Endodermal cell (in vitro differentiated cells): ENCODE results near the gene CFAP74. TPM values are rescaled to one million over a fixed set of nuclear protein-coding genes. Genes with fewer than 3 reads are reported as not detected.

Experiments used
- DNase-seq: peaks from one replicate; pipeline ENCODE4 v3.0.0-alpha.2; 2017
- H3K27ac ChIP-seq: 2 replicates; pipeline ENCODE4 v1.5.1; 2013; ENCODE audit warnings: mild to moderate bottlenecking, low read depth, low read length, moderate library complexity
- H3K27me3 ChIP-seq: 2 replicates; pipeline ENCODE4 v1.6.1; 2013; ENCODE audit warnings: mild to moderate bottlenecking, low read length, moderate library complexity; ENCODE audit not compliant: insufficient read depth, control insufficient read depth, poor library complexity, severe bottlenecking
- H3K36me3 ChIP-seq: 2 replicates; pipeline ENCODE4 v1.7.0; 2013; ENCODE audit warnings: mild to moderate bottlenecking, low read length, moderate library complexity; ENCODE audit not compliant: control insufficient read depth, insufficient read depth
- H3K4me1 ChIP-seq: one replicate; pipeline ENCODE4 v1.7.0; 2013; ENCODE audit warnings: low read length; ENCODE audit not compliant: control insufficient read depth, insufficient read depth
- H3K4me3 ChIP-seq: 2 replicates; pipeline ENCODE4 v1.5.1; 2013; ENCODE audit warnings: mild to moderate bottlenecking, low read length, moderate library complexity
- H3K9ac ChIP-seq: 2 replicates; pipeline ENCODE4 v1.6.1; 2013; ENCODE audit warnings: mild to moderate bottlenecking, low read length, moderate library complexity; ENCODE audit not compliant: poor library complexity, severe bottlenecking; ENCODE audit errors: extremely low read depth
- H3K9me3 ChIP-seq: 2 replicates; pipeline ENCODE4 v1.6.1; 2013; ENCODE audit warnings: mild to moderate bottlenecking, low read length, moderate library complexity; ENCODE audit not compliant: control insufficient read depth
- H3K27ac Mint-ChIP-seq: 2 replicates; pipeline ENCODE4 v1.8.0; 2020; ENCODE audit warnings: mixed read lengths
- H3K27me3 Mint-ChIP-seq: 2 replicates; pipeline ENCODE4 v1.8.0; 2021; ENCODE audit warnings: mild to moderate bottlenecking, mixed read lengths; ENCODE audit not compliant: insufficient read depth
- H3K36me3 Mint-ChIP-seq: 2 replicates; pipeline ENCODE4 v1.8.0; 2020; ENCODE audit warnings: low read depth, mixed read lengths
- H3K4me1 Mint-ChIP-seq: 2 replicates; pipeline ENCODE4 v1.8.0; 2020; ENCODE audit warnings: mixed read lengths
- H3K4me3 Mint-ChIP-seq: 2 replicates; pipeline ENCODE4 v1.8.0; 2020; ENCODE audit warnings: mild to moderate bottlenecking, moderate library complexity, mixed read lengths
- H3K9me3 Mint-ChIP-seq: 2 replicates; pipeline ENCODE4 v1.8.0; 2020; ENCODE audit warnings: mild to moderate bottlenecking, mixed read lengths
- WGBS, 2 experiments: methylation state at CpG; one replicate each; pipeline versions ENCODE4 v1.1.5 to v1.1.7; 2013; ENCODE audit warnings: missing lambda C conversion rate in 2 of 2, mixed read lengths in 1 of 2; ENCODE audit not compliant: insufficient coverage in 1 of 2, insufficient read length in 1 of 2; 5-methylcytosine and 5-hydroxymethylcytosine counted together
- total RNA-seq, 2 donors: library from RNA; stranded (reverse); fragmentation: NEBNext Ultra II Directional in 1 of 2; extraction: Animal tissue kit (Norgen Biotek cat#: 25700) in 1 of 2; gene quantifications; 2 replicates in 1 of 2; 3 replicates in 1 of 2; pipeline ENCODE4 v1.2.1, GENCODE V29; 2021
- TF ChIP-seq, protein P1 (sequence below): fragments of 200-600 bp; sonication (generic); conservative IDR thresholded peaks from 2 replicates; pipeline ENCODE4 v1.5.0; 2021; ENCODE audit warnings: antibody characterized with exemption, mild to moderate bottlenecking

The CFAP74 gene
- total RNA-seq, 2 donors from 2014 or later: 0.58 to 0.75 TPM

DNA sequence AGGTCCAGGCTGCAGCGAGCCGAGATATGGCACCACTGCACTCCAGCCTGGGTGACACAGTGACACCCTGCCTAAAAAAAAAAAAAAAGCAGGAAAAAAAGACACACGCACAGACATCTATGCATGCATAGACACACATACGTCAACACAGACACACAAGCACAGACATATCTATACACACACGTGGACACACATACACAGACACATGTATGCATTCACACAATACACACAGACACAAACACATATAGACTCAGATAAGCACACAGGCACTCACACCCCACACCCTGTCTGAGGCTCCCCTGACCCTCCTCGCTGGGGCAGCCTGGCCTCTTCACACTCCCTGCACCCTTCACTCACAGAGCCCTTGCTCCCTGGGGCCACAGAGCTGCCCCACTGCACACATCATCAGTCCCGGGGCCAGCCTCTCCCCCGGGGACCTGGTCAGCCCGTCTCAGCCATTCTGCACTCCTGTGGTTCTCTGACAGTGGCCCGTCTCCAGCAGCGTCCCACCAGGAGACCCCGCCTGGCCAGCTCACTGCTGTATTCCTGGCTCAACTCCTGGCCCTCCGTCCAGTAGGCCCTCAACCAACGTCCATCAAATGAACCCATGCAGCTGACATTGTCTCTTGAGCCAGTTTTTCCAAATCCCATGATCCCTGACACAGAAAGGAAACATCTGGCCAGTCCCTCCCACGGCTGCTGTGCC, 42.0 kb upstream of the CFAP74 start:
- Histone ChIP-seq H3K27me3 (peaks cover 11% of the 10 kb centered on the region), H3K4me1 (no peaks in the 10 kb centered on the region), H3K9me3 (no peaks in the 10 kb centered on the region)

DNA sequence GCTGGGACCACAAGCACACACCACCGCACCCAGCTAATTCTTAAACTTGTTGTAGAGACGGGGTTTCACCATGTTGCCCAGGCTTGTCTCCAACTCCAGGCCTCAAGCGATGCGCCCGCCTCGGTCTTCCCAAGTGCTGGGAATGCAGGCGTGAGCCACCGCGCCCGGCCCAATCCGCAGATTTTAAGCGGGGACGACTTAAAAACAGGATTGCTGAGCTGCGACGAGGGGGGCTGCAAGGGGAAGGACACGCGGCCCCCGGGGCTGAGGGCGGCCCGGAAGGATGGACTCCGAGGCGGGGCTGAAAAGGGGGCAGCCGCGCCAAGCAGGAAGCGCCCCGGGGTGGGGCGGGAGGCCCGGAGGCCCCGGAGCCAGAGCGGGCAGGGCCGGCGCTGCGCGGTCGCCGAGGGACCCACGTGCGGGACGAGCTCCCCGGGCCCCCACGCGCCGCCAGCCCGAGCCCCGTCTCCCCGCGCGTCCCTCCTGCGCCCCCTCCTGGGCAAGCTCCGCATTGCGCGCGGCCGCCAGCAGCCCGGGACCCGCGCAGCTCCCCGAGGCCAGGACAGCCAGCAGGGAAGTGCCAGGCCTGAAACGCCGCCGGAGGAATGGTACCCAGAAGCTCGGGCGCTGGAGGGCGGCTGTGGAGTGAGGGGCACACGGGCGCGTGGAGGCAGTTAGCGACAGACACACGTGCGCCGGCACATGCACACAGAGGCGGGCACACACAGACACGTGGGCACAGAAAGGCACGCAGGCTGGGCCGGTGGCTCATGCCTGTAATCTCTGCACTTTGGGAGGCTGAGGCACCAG, 41.1 kb upstream of the CFAP74 start:
- no peaks in the 10 kb centered on the region for H3K4me1 ChIP-seq
- H3K27ac ChIP-seq: no peak overlapping the region
- 24 to 32% methylated on average over 38 to 75 of the region's 75 CpGs for WGBS, 2 experiments
- H3K27me3 ChIP-seq: peaks cover 11% of the 10 kb centered on the region
- H3K4me3 ChIP-seq: no peak overlapping the region
- no peaks in the 10 kb centered on the region for H3K36me3 ChIP-seq
- peak; percentile 92 for DNase-seq
- Mint-ChIP-seq H3K36me3 (no peaks in the 10 kb centered on the region), H3K9me3 (no peaks in the 10 kb centered on the region), H3K4me3 (peak overlapping the region; percentile 20), H3K4me1 (peaks cover 5% of the 10 kb centered on the region), H3K27me3 (peaks cover 10% of the 10 kb centered on the region), H3K27ac (no peak overlapping the region)
- H3K9ac ChIP-seq: no peak overlapping the region
- no peaks in the 10 kb centered on the region for H3K9me3 ChIP-seq
- TF ChIP-seq, protein P1, sequence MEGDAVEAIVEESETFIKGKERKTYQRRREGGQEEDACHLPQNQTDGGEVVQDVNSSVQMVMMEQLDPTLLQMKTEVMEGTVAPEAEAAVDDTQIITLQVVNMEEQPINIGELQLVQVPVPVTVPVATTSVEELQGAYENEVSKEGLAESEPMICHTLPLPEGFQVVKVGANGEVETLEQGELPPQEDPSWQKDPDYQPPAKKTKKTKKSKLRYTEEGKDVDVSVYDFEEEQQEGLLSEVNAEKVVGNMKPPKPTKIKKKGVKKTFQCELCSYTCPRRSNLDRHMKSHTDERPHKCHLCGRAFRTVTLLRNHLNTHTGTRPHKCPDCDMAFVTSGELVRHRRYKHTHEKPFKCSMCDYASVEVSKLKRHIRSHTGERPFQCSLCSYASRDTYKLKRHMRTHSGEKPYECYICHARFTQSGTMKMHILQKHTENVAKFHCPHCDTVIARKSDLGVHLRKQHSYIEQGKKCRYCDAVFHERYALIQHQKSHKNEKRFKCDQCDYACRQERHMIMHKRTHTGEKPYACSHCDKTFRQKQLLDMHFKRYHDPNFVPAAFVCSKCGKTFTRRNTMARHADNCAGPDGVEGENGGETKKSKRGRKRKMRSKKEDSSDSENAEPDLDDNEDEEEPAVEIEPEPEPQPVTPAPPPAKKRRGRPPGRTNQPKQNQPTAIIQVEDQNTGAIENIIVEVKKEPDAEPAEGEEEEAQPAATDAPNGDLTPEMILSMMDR: peak; percentile 90

More for the DNA sequence above, 42.0 kb upstream of the CFAP74 start:
- Mint-ChIP-seq H3K27ac (no peak overlapping the region), H3K4me3 (no peak overlapping the region), H3K27me3 (peaks cover 10% of the 10 kb centered on the region), H3K36me3 (no peaks in the 10 kb centered on the region), H3K4me1 (peaks cover 5% of the 10 kb centered on the region), H3K9me3 (no peaks in the 10 kb centered on the region)
- H3K27ac ChIP-seq: no peak overlapping the region
- no peak overlapping the region for H3K4me3 ChIP-seq
- H3K9ac ChIP-seq: no peak overlapping the region
- no peak for DNase-seq
- WGBS, 2 experiments: 88 to 90% methylated on average over 11 to 15 of the region's 15 CpGs
- TF ChIP-seq, protein P1: no peak
- no peaks in the 10 kb centered on the region for H3K36me3 ChIP-seq

DNA sequence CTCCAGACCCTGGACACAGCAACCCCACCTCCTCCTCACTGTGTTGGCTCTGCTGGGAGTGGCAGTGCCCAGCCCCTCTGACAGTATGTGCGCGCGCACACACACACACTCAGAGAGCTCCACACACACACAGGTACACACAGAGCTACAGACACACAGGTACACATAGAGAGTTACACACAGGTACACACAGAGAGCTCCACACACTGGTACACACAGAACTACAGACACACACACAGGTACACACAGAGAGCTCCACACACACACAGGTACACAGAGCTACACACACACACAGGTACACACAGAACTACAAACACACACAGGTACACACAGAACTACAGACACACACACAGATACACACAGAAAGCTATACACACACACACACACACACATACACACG, 40.3 kb upstream of the CFAP74 start:
- Mint-ChIP-seq H3K4me3 (peak overlapping the region; percentile 20), H3K9me3 (no peaks in the 10 kb centered on the region), H3K27ac (no peak overlapping the region), H3K4me1 (no peaks in the 10 kb centered on the region), H3K27me3 (peaks cover 7% of the 10 kb centered on the region), H3K36me3 (no peaks in the 10 kb centered on the region)
- Histone ChIP-seq H3K9ac (no peak overlapping the region), H3K9me3 (no peaks in the 10 kb centered on the region), H3K4me1 (no peaks in the 10 kb centered on the region), H3K27me3 (peaks cover 11% of the 10 kb centered on the region), H3K36me3 (no peaks in the 10 kb centered on the region), H3K27ac (no peak overlapping the region), H3K4me3 (no peak overlapping the region)
- TF ChIP-seq, protein P1: no peak
- WGBS, 2 experiments: 80 to 93% methylated on average over 1 to 4 of the region's 4 CpGs
- DNase-seq: no peak
